DMS79 (cell line): Measurements from ENCODE around the gene PHF21B.

Experiments used
- DNase-seq: peaks from one replicate; lab custom pipeline; 2025; lab: John Stamatoyannopoulos, UW

PHF21B gene

DNA sequence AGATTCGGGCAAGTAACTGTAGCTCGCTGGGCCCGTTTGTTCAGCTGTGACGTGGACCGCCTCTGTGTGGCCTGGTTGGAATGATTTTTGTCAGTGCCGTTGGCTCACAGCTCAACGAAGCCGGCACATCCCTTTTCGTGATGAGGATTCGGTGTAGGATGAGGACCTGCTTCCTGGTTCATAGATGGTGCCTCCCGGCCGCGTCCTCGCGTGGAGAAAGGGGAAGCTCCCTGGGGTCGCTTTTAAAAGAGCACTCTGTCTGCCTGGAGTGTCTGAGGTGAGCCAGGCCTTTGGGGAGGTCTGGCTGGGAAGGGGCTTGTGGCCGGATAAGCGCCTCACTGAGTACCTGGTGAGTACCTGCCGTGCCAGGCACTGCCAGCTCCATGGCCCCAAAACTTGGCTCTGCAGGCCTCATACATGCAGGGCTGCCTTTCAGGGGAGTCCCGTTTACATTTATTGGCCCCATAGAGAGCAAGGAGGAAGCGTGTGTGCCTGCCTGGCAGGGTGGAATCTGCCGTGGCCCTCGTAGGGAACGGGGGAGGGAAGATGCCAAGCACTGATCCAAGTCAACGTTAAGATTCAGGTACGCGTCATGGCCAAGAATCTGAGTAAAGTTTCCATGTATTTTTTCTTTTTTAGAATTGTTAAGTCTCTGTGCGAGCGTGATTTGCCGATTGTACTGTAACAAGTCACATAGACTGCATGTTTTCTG, 169.0 kb downstream of the PHF21B start:
- DNase-seq, result no peak

DNA sequence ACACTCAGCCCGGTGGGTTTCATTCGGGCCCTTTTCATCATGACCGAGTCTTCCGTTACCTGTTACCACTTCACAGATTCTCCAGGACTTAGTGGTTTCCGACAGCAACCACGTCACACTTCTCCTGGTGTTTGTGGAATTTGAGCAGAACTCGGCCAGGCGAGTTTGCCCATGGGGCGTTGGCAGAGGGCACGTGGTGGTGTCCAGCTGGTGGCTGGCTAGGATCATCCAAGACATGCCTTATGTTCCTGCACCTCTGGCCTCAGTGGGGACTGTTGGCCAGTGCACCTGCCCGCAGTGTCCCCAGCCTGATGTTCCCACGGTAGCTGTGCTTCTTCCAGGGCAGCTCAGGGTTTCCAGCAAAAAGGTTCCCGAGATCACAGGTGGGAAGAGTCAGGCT, 170.1 kb downstream of the PHF21B start:
- DNase-seq, result no peak

DNA sequence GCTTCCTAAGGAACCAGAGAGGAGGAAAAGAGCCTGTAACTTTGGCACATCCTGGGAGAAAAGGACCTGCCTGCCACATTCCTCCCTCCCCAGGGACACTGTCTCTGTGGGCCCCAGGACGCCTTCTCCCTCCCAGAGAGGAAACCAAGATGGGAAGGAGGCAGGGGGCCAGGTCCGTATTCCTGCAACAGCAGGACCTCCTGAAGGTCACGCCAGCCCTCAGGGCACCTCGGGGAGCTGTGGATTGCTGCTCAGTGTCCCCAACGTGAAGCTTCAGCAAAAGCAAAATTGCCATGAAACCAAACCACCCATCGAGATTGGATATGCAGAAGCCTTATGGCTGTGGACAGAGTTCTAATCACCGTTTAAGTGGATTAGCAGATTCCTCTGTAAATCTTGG, 170.7 kb downstream of the PHF21B start:
- DNase-seq, result no peak

DNA sequence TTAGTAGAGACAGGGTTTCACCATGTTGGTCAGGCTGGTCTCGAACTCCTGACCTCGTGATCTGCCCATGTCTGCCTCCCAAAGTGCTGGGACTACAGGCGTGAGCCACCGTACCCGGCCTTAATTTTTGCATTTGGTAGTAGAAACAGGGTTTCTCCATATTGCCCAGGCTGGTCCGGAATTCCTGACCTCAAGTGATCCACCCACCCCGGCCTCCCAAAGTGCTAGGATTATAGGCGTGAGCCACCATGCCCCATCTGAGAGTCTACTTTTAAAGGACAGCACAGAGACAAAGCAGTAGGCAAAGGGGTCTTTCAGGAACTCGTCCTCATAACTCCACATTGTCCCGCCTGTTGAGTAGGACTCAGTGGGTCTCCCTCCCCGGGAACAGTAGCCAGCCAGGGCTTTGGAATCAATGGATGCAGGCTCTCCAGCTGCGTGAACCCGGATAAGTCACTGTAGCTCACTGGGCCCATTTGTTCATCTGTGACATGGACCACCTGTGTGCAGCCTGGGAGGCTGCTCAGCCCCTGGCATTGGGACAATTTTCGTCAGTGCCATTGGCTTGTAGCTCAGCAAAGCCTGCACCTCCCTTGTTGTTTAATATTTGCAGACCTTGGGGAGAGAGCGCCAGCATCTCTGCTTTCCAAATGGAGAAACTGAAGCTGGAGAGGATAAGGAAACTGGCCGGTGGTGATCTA, 171.3 kb downstream of the PHF21B start:
- DNase-seq, result no peak

DNA sequence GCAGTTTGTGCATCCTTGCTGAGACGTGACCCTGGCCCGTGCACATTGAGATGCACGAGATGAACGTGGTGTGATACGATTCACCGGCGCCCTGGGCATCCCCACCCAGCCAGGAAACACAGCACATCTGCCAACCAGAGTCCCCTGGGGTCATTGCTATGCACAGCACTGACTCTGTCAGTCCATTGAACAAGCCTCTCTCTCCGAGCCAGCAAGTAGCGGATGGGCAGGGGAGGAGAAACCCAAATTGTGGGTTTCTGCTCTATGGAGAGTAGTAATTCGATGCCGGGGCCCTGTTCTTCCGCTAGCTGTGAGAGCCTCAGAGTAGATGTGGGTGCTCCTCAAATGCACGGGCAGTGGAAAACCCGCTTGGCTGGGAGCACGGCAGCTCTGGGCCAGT, 172.3 kb downstream of the PHF21B start:
- no peak for DNase-seq

DNA sequence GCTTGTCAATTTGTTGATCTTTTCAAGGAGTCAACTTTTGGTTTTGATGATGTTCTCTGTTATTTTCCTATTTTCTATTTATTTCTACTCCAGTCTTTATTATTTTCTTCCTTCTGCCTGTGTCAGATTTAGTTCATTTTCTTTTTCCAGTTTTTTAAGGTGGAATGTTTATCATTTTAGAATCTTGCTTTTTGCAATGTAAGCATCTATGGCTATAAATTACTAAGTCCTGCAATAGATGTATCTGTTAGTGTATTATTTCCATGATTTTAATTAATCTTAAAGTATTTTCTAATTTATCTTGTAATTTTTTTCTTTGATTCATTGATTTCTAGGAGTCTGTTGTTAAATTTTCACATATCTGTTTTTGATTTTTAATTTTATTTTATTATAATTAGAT, 175.7 kb downstream of the PHF21B start:
- no peak for DNase-seq

DNA sequence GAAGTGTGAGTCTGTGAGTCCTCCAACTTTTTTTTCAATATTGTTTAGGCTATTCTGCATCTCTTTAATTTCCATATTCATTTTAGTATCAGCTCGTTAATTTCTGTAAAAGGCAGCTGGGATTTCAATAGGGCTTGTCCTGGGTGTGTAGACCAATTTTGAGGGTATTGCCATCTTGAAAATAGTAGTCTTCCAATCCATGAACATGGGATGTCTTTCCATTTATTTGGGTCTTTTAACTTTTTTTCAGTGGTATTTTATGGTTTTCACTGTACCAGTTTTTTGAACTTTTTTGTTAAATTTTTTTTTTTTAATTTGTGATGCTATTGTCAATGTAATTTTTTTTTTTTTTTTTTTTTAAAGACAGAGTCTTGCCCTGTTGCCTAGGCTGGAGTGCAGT, 177.9 kb downstream of the PHF21B start:
- no peak for DNase-seq
